Measurements from ENCODE around the gene KCNK16. TPM values are rescaled to one million over a fixed set of nuclear protein-coding genes. Genes with fewer than 3 reads are reported as not detected.

The KCNK16 gene
- total RNA-seq, 2 experiments from 2014 or later: not detected

DNA sequence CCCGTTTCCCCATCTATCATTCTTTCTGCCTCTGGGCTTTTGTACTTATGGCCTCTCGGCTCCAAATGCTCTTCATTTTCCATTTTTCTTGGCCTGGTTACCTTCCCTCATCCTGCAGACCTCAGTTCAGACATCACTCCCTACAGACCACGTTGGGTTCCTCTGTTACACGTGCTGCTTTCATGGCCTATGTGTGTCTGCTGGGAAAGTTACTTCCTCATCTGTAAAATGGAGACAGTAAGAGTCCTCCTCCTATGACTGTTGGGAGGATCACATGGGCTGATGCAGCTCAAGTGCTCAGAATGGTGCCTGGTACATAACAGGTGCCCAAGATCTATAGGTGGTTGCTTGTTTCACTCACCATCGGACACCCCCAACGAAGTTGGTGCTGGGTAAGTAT is 21.8 kb downstream of the KCNK16 start:
- Histone ChIP-seq H3K27me3 (ENCODE audit: control insufficient read depth in 1 of 2, insufficient read depth in 2 of 2, low read length in 2 of 2) (no peaks in the 10 kb centered on the region), H3K4me3 (ENCODE audit: low read length) (no peak overlapping the region), H3K27ac (ENCODE audit: low read depth in 1 of 2, low read length in 2 of 2) (no peak overlapping the region), H3K4me1 (ENCODE audit: insufficient read depth, low read length) (peaks cover 9% of the 10 kb centered on the region), H3K36me3 (ENCODE audit: insufficient read depth, low read length) (no peaks in the 10 kb centered on the region), H3K9me3 (ENCODE audit: control insufficient read depth in 1 of 2, insufficient read depth in 1 of 2, low read length in 2 of 2) (no peaks in the 10 kb centered on the region)
- peaks cover 4% of the 10 kb centered on the region for H3K4me1 Mint-ChIP-seq (ENCODE audit: low read depth)
- intact Hi-C loops (cut with DNase I, micrococcal nuclease): loop anchor here (5.0 to 10.0 kb wide), 2 partner anchors 206 to 303 kb away; no protein-coding TSS in a partner anchor
- POLR2A ChIA-PET: no interaction called here
- H3K4me3 Mint-ChIP-seq: no peak overlapping the region
- no peaks in the 10 kb centered on the region for H3K36me3 Mint-ChIP-seq (ENCODE audit: low read depth)
- CTCF ChIA-PET: no interaction called here
- H3K27me3 Mint-ChIP-seq: no peaks in the 10 kb centered on the region
- H3K27ac Mint-ChIP-seq: no peak overlapping the region
- DNase-seq (no peak), ATAC-seq (ENCODE audit: poor library complexity) (no peak)
- no peak for TF ChIP-seq CTCF (IDR thresholded peaks at IDR 0.05)
- no peaks in the 10 kb centered on the region for H3K9me3 Mint-ChIP-seq

DNA sequence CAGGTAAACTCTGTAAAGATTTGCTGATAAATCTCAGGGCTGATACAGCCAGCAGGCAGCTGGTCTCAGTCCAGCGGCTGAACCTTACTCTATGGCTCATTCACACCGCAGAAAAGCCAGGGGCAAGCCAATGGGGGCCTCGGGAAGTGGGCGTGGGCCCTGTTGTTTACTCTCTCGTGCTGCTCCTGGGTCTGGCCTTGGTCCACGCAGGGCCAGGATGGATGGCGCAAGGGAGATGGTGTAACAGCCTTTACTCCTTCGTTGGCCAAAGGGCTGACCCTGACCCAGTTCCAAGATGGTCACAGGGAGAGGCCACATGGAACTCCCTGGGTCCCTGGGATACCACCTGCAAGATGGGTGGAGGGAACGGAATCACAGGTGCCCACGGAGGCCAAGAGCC is 24.4 kb downstream of the KCNK16 start:
- Histone ChIP-seq H3K27ac (ENCODE audit: low read depth in 1 of 2, low read length in 2 of 2) (no peak overlapping the region), H3K9me3 (ENCODE audit: control insufficient read depth in 1 of 2, insufficient read depth in 1 of 2, low read length in 2 of 2) (no peaks in the 10 kb centered on the region), H3K4me1 (ENCODE audit: insufficient read depth, low read length) (peaks cover 6% of the 10 kb centered on the region), H3K27me3 (ENCODE audit: control insufficient read depth in 1 of 2, insufficient read depth in 2 of 2, low read length in 2 of 2) (no peaks in the 10 kb centered on the region), H3K36me3 (ENCODE audit: insufficient read depth, low read length) (no peaks in the 10 kb centered on the region), H3K4me3 (ENCODE audit: low read length) (no peak overlapping the region)
- ChIA-PET POLR2A (no interaction called here), CTCF (no interaction called here)
- TF ChIP-seq CTCF (IDR thresholded peaks at IDR 0.05): no peak
- DNase-seq (no peak), ATAC-seq (ENCODE audit: poor library complexity) (no peak)
- no peak overlapping the region for H3K4me3 Mint-ChIP-seq
- H3K4me1 Mint-ChIP-seq (ENCODE audit: low read depth): peaks cover 3% of the 10 kb centered on the region
- H3K27ac Mint-ChIP-seq: no peak overlapping the region
- intact Hi-C loops (cut with DNase I, micrococcal nuclease): no loop called here
- no peaks in the 10 kb centered on the region for H3K36me3 Mint-ChIP-seq (ENCODE audit: low read depth)
- no peaks in the 10 kb centered on the region for H3K9me3 Mint-ChIP-seq
- H3K27me3 Mint-ChIP-seq: no peaks in the 10 kb centered on the region

GRCh38 chr6:39296745-39297640 is 25.5 kb downstream of the KCNK16 start:
- TF ChIP-seq CTCF (IDR thresholded peaks at IDR 0.05): no peak
- ChIA-PET CTCF (no interaction called here), POLR2A (no interaction called here)
- Mint-ChIP-seq H3K4me3 (no peak overlapping the region), H3K27me3 (no peaks in the 10 kb centered on the region), H3K36me3 (ENCODE audit: low read depth) (no peaks in the 10 kb centered on the region), H3K27ac (no peak overlapping the region), H3K9me3 (no peaks in the 10 kb centered on the region), H3K4me1 (ENCODE audit: low read depth) (no peaks in the 10 kb centered on the region)
- intact Hi-C loops (cut with DNase I, micrococcal nuclease): no loop called here
- no peaks in the 10 kb centered on the region for H3K9me3 ChIP-seq (ENCODE audit: control insufficient read depth in 1 of 2, insufficient read depth in 1 of 2, low read length in 2 of 2)
- DNase-seq (no peak), ATAC-seq (ENCODE audit: poor library complexity) (no peak)
- no peak overlapping the region for H3K4me3 ChIP-seq (ENCODE audit: low read length)
- H3K36me3 ChIP-seq (ENCODE audit: insufficient read depth, low read length): no peaks in the 10 kb centered on the region
- no peaks in the 10 kb centered on the region for H3K4me1 ChIP-seq (ENCODE audit: insufficient read depth, low read length)
- no peak overlapping the region for H3K27ac ChIP-seq (ENCODE audit: low read depth in 1 of 2, low read length in 2 of 2)
- H3K27me3 ChIP-seq (ENCODE audit: control insufficient read depth in 1 of 2, insufficient read depth in 2 of 2, low read length in 2 of 2): no peaks in the 10 kb centered on the region

All from CD4-positive, alpha-beta T cell (primary cell).